Spinal cord (tissue), 10 donors: ENCODE results near the gene EVI5. TPM values are rescaled to one million over a fixed set of nuclear protein-coding genes. Genes with fewer than 3 reads are reported as not detected.
"Not testable (repeated sequence)": the region's sequence is repeated elsewhere in the genome, so short reads cannot be mapped to it uniquely, and the experiment has no call there.

Experiments used
- DNase-seq, 6 donors: peaks; one replicate each; pipeline versions ENCODE4 v3.0.0 to v3.0.0-alpha.2; 2013 to 2015; ENCODE audit warnings: low spot score in 6 of 6, low read depth in 4 of 6
- H3K27ac ChIP-seq: one replicate; pipeline ENCODE4 v1.5.1; 2013; ENCODE audit warnings: low read depth, low read length, control low read depth
- H3K27me3 ChIP-seq: one replicate; pipeline ENCODE4 v1.6.1; 2013; ENCODE audit warnings: low read length; ENCODE audit not compliant: control insufficient read depth, insufficient read depth
- H3K36me3 ChIP-seq: one replicate; pipeline ENCODE4 v1.6.1; 2013; ENCODE audit warnings: low read length; ENCODE audit not compliant: control insufficient read depth, insufficient read depth
- H3K4me1 ChIP-seq: one replicate; pipeline ENCODE4 v1.6.1; 2013; ENCODE audit warnings: low read length; ENCODE audit not compliant: control insufficient read depth, insufficient read depth
- H3K4me3 ChIP-seq: one replicate; pipeline ENCODE4 v1.5.1; 2013; ENCODE audit warnings: low read depth, low read length, control low read depth
- H3K9me3 ChIP-seq: one replicate; pipeline ENCODE4 v1.6.1; 2013; ENCODE audit warnings: low read length; ENCODE audit not compliant: control insufficient read depth, insufficient read depth
- WGBS: methylation state at CpG from one replicate; pipeline ENCODE4 v1.1.5; 2013; ENCODE audit warnings: missing lambda C conversion rate; ENCODE audit not compliant: insufficient coverage; 5-methylcytosine and 5-hydroxymethylcytosine counted together
- polyA plus RNA-seq, 2 donors: library from polyadenylated mRNA; unstranded; fragments of 120-200 nt; gene quantifications; one replicate each; pipeline ENCODE4 v1.2.1, GENCODE V29; 2013; ENCODE audit not compliant: insufficient read length in 2 of 2
- total RNA-seq, 2 donors: library from RNA; depleted of rRNA in 1 of 2; stranded (reverse); fragments of 120-200 nt in 1 of 2; fragments of >200 nt in 1 of 2; gene quantifications; one replicate each; pipeline versions ENCODE4 v1.2.3 to v1.2.4, GENCODE V29; 2013 to 2014
- donor health status: healthy.

The EVI5 gene
- total and polyA plus RNA-seq, 4 donors = 18.9 to 80.5 (median 41.8) TPM

DNA sequence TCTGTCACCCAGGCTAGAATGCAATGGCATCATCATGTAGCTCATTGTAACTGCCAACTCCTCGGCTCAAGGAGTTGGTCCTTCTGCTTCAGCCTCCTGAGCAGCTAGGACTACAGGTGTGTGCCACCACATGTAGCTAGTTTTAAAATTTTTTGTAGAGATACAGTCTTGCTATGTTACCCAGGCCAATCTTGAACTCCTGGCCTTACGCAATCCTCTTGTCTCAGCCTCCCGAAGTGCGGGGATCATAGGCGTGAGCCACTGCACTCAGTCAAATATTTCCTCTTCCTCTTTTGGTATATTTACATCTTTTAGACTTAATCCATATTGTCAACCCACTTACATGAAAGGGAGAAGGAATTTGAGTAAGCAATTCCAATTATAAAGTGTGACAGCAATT, 121.1 kb downstream of the EVI5 start:
- Histone ChIP-seq H3K27me3 (no peaks in the 10 kb centered on the region), H3K36me3 (no peaks in the 10 kb centered on the region), H3K4me1 (no peaks in the 10 kb centered on the region), H3K4me3 (no peak overlapping the region), H3K27ac (no peak overlapping the region), H3K9me3 (no peaks in the 10 kb centered on the region)
- DNase-seq = no peak
- 100% methylated on average over 1 of the region's 5 CpGs for WGBS

DNA sequence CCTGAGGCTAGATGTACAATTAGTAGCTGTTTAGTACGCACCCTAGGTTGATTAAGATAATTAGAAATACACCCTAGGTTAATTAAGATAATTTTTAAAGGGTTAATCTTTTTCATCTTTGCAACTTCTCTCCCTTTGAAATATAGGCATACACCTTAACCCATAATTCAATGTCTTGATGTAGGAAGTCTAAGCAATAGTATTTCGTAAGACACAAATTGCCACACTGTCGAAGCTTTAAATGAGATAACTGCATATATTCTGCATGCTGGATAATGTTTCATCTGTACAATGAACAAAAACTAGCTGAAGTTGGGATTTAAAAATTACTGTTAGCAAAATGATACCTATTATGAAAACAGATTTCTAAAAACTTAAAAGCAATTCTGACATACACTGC, 122.9 kb downstream of the EVI5 start:
- no peak overlapping the region for H3K27ac ChIP-seq
- no peaks in the 10 kb centered on the region for H3K27me3 ChIP-seq
- H3K4me1 ChIP-seq = no peaks in the 10 kb centered on the region
- H3K36me3 ChIP-seq = no peaks in the 10 kb centered on the region
- peaks cover 3% of the 10 kb centered on the region for H3K9me3 ChIP-seq
- no peak overlapping the region for H3K4me3 ChIP-seq
- WGBS = no CpG with 5 or more reads among the region's 3 CpGs
- DNase-seq = no peak

DNA sequence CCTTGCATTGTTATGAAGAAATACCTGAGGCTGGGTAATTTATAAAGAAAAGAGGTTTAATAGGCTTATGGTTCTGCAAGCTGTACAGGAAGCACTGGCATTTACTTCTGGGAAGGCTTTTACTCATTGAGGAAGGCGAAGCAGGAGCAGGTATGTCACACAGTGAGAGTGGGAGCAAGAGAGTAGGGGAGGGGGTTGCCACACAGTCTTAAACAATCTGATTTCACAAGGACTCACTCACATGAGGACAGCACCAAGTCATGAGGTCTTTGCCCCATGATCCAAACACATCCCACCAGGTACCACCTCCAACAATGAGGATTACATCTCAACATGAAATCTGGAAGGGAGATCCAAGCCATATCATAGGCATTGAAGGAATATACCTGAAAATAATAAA, 127.2 kb downstream of the EVI5 start:
- DNase-seq = no peak
- Histone ChIP-seq H3K4me1 (no peaks in the 10 kb centered on the region), H3K27me3 (no peaks in the 10 kb centered on the region), H3K27ac (no peak overlapping the region), H3K9me3 (peaks cover 17% of the 10 kb centered on the region), H3K36me3 (no peaks in the 10 kb centered on the region), H3K4me3 (no peak overlapping the region)
- WGBS = no CpG with 5 or more reads among the region's 1 CpG

DNA sequence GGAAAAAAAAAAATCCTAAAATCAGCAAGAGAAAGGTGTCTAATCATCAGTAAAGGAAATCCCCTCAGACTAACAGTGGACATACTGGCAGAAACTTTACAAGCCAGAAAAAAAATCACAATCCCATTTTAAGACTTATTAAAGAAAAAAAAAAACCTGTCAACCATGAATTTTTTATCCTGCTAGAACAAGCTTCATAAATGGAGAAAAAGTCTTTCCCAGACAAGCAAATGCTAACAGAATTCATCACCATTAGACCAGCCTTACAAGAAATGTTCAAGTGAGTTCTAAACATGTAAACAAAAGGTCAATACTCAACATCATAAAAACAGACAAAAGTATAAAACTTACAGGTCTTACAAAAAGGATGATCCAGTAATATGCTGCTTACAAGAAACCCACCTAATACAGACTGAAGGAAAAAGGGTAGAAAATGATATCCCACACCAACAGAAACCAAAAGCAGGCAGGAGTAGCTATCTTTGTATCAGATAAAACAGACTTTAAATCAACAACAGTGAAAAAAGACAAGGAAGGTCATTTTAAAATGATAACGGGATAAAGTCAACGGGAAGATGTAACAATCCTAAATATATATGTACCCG, 129.6 kb downstream of the EVI5 start:
- Histone ChIP-seq H3K27me3 (no peaks in the 10 kb centered on the region), H3K9me3 (peaks cover 17% of the 10 kb centered on the region), H3K36me3 (no peaks in the 10 kb centered on the region), H3K4me3 (no peak overlapping the region), H3K27ac (no peak overlapping the region), H3K4me1 (no peaks in the 10 kb centered on the region)
- no CpG with 5 or more reads among the region's 3 CpGs for WGBS
- no peak for DNase-seq

DNA sequence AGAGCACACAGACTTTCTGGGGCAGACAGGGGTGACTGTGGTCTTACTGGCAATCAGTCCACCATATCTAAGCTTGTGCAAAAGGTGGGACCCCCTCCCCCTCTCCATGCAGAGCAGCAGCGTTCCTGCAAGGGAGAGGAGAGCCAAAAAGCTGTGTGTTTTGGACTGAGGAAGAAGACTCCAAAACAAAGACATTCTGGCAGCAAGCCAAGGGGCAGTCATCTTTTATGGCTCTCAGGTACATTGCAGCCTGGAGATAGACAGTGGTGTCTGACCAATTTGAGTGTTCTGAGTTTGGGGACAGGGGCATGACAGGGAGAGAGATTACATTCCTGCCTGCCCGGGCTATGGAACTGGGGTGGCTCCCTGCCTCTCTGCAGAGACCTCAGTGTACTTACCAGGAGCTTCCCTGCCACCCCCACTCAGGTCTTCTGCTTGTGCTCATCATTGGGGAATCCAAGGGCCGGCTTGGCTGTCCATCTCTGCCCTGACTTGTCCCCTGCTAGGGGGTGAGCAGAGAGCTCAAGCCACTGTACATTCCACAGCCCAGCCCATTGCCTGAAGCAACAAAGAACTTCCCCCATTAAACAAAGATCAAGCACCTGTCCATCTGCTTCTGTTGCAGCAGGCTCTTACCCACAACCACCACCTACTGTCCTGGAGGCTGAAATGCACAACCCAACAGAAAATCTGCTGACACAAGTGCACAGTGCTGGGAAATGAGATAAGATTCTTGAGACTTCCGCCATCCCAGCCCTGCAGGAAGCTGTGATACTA, 131.1 kb downstream of the EVI5 start:
- Histone ChIP-seq H3K36me3 (no peaks in the 10 kb centered on the region), H3K4me3 (no peak overlapping the region), H3K27ac (no peak overlapping the region), H3K27me3 (no peaks in the 10 kb centered on the region), H3K4me1 (no peaks in the 10 kb centered on the region), H3K9me3 (peaks cover 17% of the 10 kb centered on the region)
- WGBS = 100% methylated on average over 2 of the region's 4 CpGs
- no peak for DNase-seq

DNA sequence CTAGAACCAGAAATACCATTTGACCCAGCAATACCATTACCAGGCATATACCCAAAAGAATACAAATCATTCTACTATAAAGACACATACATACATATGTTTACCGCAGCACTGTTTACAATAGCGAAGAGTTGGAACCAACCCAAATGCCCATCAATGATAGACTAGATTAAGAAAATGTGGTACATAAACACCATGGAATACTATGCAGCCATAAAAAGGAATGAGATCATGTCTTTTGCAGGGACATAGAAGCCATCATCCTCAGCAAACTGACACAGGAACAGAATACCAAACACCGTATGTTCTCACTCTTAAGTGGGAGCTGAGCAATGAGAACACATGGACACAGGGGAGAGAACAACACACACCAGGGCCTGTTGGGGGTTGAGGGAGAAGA, 144.2 kb downstream of the EVI5 start:
- H3K4me3 ChIP-seq, DNase-seq, H3K27me3 ChIP-seq, H3K4me1 ChIP-seq, H3K9me3 ChIP-seq, H3K27ac ChIP-seq, H3K36me3 ChIP-seq: not testable (repeated sequence)
- no CpG with 5 or more reads among the region's 3 CpGs for WGBS

DNA sequence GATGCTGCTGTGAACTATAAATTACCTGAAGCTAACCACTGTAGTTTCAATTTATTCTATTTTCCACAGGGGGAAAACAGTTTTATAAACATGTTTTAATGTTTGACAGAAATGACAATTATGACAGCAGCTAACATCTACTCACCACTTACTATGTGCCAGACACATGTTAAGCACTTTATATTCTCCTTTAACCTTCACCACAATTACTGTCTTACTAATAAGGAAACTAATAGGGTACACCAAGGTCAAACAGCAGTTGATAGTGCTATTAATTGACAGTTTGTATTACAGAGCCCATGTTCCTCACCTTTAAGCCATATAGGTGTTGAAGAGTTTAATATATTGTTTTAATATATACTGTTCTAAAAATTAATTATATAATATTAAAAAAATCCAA, 146.4 kb downstream of the EVI5 start:
- H3K4me3 ChIP-seq = no peak overlapping the region
- H3K27ac ChIP-seq = no peak overlapping the region
- H3K27me3 ChIP-seq = no peaks in the 10 kb centered on the region
- H3K9me3 ChIP-seq = no peaks in the 10 kb centered on the region
- H3K36me3 ChIP-seq = peaks cover 8% of the 10 kb centered on the region
- no peak for DNase-seq
- H3K4me1 ChIP-seq = no peaks in the 10 kb centered on the region

DNA sequence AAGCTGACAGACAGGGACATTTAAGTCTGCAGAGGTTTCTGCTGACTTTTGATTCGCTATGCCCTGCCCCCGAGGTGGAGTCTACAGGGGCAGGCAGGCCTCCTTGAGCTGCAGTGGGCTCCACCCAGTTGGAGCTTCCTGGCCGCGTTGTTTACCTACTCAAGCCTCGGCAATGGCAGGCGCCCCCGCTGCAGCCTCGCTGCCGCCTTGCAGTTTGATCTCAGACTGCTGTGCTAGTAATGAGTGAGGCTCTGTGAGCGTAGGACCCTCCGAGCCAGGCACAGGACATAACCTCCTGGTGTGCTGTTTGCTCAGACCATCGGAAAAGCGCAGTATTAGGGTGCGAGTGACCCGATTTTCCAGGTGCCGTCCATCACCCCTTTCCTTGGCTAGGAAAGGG, 149.7 kb downstream of the EVI5 start:
- not testable (repeated sequence) for H3K27ac ChIP-seq, H3K36me3 ChIP-seq, H3K27me3 ChIP-seq, H3K4me1 ChIP-seq, H3K4me3 ChIP-seq, H3K9me3 ChIP-seq, DNase-seq
- 98% methylated on average over 16 of the region's 16 CpGs for WGBS

DNA sequence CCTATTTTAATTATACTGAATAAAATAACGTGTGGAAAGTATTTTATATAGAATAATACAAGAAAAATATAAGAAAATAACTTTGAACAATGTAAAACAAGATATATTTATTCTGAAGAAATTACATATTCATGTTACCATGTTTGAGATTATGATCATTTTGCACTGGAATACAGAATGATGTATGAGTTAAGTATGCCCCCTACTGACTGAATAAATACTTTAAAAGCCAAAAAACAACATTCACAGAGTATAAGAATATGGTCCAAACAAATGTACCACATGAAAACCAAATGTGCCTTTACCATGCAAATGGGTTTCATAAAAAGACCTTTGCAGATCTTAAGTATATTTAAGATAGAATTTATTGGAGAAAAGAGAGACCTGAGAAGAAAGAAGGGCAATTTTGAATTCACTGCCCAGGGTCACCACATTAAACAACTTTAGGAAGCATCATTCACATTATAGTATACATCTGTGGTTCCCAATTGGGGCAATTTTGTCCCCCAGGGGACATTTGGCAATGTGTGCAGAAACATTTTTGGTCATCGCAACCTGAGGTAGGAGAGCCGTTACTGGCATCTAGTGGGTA, 161.6 kb downstream of the EVI5 start:
- Histone ChIP-seq H3K27me3 (no peaks in the 10 kb centered on the region), H3K4me3 (no peak overlapping the region), H3K4me1 (no peaks in the 10 kb centered on the region), H3K9me3 (no peaks in the 10 kb centered on the region), H3K36me3 (peaks cover 3% of the 10 kb centered on the region), H3K27ac (no peak overlapping the region)
- 100% methylated on average over 2 of the region's 3 CpGs for WGBS
- peak in 2 of 6 donors; percentile 3 to 14 for DNase-seq
